SK-N-SH (cell line): Measurements from ENCODE around the gene GPR3.

Experiments used
- EP300 ChIP-seq, 2 experiments: IDR thresholded peaks; 2 replicates each; pipeline versions ENCODE4 v1.4.0 to v1.6.1; 2012; ENCODE audit warnings: borderline replicate concordance in 1 of 2, low read depth in 1 of 2, low read length in 1 of 2
- EZH2phosphoT487 ChIP-seq: fragments of 200-600 bp; sonication (generic); IDR thresholded peaks from 2 replicates; pipeline ENCODE4 v1.6.1; 2017; ENCODE audit warnings: low read depth, mixed run types, mild to moderate bottlenecking, antibody characterized with exemption, moderate library complexity, borderline replicate concordance
- NFIC ChIP-seq: IDR thresholded peaks from 2 replicates; pipeline ENCODE4 v1.4.0; 2012; ENCODE audit warnings: borderline replicate concordance
- PBX3 ChIP-seq: IDR thresholded peaks from 2 replicates; pipeline ENCODE4; 2012
- POLR2AphosphoS5 ChIP-seq: IDR thresholded peaks from 2 replicates; pipeline ENCODE4 v1.6.1; 2012; ENCODE audit warnings: low read depth, low read length
- RCOR1 ChIP-seq: fragments of 150-350 bp; IDR thresholded peaks from 2 replicates; pipeline ENCODE4 v1.6.1; 2017; ENCODE audit warnings: antibody characterized with exemption, low read length
- RXRA ChIP-seq: IDR thresholded peaks from 2 replicates; pipeline ENCODE4 v1.4.0; 2012; ENCODE audit warnings: low read depth, mild to moderate bottlenecking, borderline replicate concordance
- SMC3 ChIP-seq: IDR thresholded peaks from 2 replicates; pipeline ENCODE4 v1.6.1; 2012; ENCODE audit warnings: low read depth, low read length, improper control_type of control experiment
- TAF1 ChIP-seq: IDR thresholded peaks from 2 replicates; pipeline ENCODE4 v1.6.1; 2012; ENCODE audit warnings: low read depth, mild to moderate bottlenecking, low read length, moderate library complexity, borderline replicate concordance
- YY1 ChIP-seq: IDR thresholded peaks from 2 replicates; pipeline ENCODE4 v1.4.0; 2012; ENCODE audit warnings: low read depth, mild to moderate bottlenecking
- ZBTB33 ChIP-seq: IDR thresholded peaks from 2 replicates; pipeline ENCODE4 v1.4.0; 2012; ENCODE audit warnings: low read depth, borderline replicate concordance
- TF ChIP-seq, protein P1 (sequence below): fragments of 200-600 bp; sonication (generic); IDR thresholded peaks from 2 replicates; pipeline ENCODE4 v1.6.1; 2017; ENCODE audit warnings: antibody characterized with exemption, mild to moderate bottlenecking, moderate library complexity

DNA sequence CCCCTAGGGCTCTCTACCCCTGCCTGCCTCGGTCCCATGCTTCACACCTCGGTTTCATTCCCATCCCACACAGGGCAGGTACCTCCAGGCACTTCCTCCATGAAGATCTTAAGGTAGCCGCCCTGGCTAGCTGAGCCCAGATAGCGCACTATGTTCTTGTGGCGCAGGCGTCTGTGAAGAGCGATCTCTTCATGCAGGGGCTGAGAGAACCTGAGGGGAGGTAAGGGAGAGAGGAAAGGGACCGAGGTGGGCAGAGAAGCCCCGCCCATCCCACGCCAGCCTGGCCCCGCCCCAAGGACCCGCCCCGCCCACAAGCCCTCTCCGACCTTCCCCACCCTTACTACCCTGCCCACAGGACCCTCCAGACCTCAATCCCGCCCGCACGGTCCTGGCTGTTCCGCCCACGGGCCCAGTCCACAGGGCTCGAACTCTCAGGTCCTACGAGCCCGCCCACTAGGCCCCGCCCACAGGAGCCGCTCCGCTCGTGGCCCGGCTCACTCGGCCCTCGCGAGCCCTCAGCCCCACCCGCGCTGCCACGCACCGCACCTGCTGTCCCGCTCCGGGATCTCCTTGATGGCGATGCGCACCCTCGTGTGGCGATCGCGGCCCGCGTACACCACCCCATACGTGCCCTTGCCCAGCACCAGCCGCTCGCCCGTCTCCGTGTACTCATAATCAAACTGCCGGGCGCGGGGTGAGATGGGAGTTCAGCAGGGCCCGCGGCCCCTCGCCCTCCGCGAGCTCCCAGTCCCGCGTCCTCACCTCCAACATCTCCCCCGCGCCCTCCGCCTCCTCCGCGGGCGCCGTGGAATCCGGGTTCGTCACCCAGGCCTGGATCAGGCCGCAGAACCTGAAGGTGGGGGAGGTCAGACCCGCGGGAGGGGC lies 32.0 kb upstream of the GPR3 start:
- no peak for TF ChIP-seq YY1
- TF ChIP-seq, protein P1, sequence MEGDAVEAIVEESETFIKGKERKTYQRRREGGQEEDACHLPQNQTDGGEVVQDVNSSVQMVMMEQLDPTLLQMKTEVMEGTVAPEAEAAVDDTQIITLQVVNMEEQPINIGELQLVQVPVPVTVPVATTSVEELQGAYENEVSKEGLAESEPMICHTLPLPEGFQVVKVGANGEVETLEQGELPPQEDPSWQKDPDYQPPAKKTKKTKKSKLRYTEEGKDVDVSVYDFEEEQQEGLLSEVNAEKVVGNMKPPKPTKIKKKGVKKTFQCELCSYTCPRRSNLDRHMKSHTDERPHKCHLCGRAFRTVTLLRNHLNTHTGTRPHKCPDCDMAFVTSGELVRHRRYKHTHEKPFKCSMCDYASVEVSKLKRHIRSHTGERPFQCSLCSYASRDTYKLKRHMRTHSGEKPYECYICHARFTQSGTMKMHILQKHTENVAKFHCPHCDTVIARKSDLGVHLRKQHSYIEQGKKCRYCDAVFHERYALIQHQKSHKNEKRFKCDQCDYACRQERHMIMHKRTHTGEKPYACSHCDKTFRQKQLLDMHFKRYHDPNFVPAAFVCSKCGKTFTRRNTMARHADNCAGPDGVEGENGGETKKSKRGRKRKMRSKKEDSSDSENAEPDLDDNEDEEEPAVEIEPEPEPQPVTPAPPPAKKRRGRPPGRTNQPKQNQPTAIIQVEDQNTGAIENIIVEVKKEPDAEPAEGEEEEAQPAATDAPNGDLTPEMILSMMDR = no peak
- TF ChIP-seq NFIC = no peak
- TF ChIP-seq PBX3 = no peak
- TF ChIP-seq POLR2AphosphoS5 = no peak
- TF ChIP-seq TAF1 = no peak
- TF ChIP-seq RXRA = no peak
- no peak for TF ChIP-seq EZH2phosphoT487
- no peak for TF ChIP-seq RCOR1
- no peak for TF ChIP-seq EP300 (IDR thresholded peaks at IDR 0.05; ENCODE audit: borderline replicate concordance in 1 of 2, low read depth in 1 of 2, low read length in 1 of 2)
- TF ChIP-seq ZBTB33 = no peak
- TF ChIP-seq SMC3 = no peak
